HG03565 (cell line): ENCODE results near the gene ABCB11.
"Not testable (repeated sequence)": the region's sequence is repeated elsewhere in the genome, so short reads cannot be mapped to it uniquely, and the experiment has no call there.

Experiments
- ATAC-seq: cut with Tn5 transposase; IDR thresholded peaks from one replicate; pipeline ENCODE4 v1.9.1; 2021; ENCODE audit warnings: mild to moderate bottlenecking, moderate library complexity; ENCODE audit not compliant: unreplicated experiment

Gene ABCB11

DNA sequence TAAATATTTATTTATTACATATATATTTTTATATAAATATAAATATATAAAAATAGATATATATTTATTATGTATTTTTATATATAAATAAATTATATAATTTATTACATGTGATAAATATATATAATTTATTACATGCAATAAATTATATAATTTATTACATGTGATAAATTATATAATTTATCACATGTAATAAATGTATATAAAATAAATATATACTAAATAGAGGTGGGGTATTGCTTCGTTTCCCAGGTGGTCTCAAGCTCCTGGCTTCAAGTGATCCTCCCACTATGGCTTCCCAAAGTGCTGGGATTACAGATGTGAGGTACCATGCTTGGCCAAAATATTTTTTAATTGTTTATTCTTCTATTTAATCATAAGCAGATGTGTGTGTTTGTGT lies 133.7 kb downstream of the ABCB11 start:
- no peak for ATAC-seq

- no peak for ATAC-seq
Measured at GRCh38 chr2:168896783-168897182, 134.3 kb downstream of the ABCB11 start.

DNA sequence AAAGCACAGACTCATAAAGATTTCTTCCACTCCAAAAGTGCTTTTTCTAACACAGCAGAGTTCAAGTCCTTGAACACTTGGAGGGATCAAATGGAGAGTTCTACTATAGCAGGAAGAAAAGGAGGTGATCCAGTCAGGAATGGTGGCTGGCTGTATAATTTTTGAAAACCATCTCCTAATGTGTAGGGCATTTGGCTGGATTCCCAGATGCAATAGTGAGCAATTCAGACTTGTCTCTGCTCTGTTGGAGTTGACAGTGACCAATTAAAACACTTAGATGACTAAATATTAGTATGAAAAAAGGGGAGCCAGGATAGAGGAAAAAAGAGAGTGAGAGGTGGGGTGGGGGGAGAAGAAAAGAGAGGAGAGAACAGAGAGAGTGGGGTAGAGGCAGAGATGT lies 135.4 kb downstream of the ABCB11 start:
- ATAC-seq: no peak

GRCh38 chr2:168894720-168895119 lies 136.4 kb downstream of the ABCB11 start:
- ATAC-seq: no peak

DNA sequence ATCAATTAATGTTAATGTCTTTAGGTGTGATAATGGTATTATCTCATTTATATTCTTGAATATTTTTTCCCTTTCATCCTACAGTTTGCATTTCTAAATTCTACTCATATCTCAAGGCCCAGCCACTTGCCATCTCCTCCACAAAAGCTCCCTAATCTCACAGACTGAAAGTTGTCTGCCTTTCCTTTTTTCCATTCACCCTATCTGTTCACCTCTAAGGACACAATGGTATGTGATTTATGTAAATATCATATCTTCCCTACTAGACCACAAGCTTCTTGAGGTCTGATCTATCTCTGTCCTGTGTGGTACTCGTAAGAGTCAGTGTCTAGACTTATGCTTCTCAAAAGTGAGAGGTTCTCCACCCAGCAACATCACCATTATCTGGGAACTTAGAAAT lies 137.0 kb downstream of the ABCB11 start:
- no peak for ATAC-seq

DNA sequence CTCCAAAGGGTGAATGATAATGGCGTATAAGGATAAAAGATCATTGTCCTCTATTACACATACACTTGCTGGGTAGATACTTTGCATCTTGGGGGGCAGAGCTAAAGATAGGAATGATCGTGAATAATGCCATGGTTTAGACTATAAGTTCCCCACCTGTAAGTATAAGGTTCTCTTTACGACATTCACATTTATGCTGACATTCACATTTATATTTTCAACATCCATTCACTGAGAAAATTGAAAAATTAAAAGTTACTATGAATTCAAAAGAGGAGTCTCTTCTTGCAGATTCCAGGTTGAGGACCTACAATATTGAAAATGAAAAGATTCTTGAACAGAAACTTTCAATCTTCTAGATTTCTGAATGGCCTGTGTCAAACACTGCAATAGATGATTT lies 138.8 kb downstream of the ABCB11 start:
- ATAC-seq: no peak

DNA sequence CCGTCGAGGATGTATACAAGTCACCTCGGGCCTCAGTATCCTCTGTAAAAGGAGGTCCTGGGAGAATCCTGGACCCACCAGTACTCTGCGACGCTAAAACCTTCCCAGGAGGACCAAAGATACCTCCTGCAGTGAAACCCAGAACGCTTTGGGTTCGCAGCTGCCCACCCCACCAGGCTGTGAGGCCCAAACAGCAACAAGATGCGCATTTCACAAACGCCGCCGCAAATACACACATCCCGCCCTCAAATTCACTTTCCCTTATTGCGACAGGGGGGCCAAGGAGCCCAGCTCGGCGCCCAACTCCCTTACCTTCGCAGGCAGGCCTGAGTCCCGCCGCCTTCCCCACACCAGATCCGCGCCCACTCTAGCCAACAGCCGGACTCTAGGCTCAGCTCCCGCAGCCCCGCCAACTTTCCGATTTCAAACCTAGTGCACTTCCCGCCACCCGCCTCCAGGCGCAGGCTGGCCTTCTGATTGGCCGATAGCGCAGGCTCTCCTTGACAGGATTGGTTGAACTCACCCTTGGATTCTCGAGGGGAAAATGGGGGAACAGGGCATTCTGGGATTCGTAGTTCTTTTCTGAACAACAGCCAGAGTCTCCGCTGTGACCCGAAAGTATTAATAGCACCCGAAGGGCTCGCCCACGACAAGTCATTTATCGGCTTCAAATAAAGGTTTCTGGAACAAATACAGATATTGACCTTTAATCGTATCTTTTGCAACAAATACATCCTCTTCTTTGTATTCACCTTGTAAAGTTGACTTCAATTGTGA lies 140.9 kb downstream of the ABCB11 start, which contains the start of gene SPC25:
SPC25 (minus strand) TSS at position 425 of the 777 bp plus-strand sequence. CDS start 911 bp downstream, outside the sequence.
- peak; percentile 100 for ATAC-seq

GRCh38 chr2:168889635-168890005 lies 141.5 kb downstream of the ABCB11 start:
- ATAC-seq: no peak

DNA sequence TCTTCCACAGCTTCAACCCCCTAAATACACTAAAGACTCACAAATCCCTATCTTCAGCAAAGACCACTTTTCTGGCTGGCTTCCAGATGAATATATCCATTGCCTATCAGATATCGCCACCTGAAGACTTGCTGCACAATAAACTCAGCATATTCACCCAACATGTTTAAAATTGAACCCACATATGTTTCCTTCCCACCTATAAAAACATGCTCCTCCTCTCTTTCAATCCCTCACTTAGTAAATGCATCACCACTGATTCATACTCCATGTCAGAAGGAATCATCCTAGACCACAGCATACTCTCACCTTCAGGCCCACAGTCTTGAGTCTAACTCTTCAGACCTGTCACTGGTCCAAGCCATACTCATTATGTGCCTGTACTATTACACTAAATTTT lies 146.1 kb downstream of the ABCB11 start:
- ATAC-seq: no peak

- not testable (repeated sequence) for ATAC-seq
Measured at GRCh38 chr2:168882163-168882562, 149.0 kb downstream of the ABCB11 start.

DNA sequence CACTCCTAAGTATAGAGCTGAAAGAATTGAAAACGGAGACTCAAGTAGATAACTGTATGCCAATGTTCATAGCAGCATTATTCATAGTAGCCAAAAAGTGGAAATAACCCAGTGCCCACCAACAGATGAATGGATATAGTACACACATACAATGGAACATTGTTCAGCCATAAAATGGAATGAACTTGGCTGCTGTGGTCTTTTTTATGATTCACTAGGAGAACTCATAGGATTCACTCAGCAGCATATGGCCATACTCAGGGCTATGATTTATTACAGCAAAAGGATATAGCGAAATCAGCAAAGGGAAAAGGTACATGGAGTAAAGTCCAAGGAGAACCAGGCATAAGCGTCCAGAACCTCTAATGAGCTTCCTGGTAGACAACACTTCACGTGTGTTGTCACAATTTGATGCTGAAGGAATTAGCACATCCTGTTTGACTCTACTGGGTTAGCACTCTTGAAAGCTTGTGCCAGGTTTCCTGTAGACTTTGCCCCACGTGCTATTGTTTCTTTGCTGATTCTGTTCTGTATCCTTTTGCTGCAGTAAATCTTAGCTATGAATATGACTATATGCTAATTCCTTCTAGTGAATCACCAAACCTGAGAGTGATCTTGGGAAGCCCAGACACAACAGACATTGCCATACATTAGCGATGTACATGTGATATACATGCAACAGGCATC lies 156.6 kb downstream of the ABCB11 start:
- no peak for ATAC-seq

DNA sequence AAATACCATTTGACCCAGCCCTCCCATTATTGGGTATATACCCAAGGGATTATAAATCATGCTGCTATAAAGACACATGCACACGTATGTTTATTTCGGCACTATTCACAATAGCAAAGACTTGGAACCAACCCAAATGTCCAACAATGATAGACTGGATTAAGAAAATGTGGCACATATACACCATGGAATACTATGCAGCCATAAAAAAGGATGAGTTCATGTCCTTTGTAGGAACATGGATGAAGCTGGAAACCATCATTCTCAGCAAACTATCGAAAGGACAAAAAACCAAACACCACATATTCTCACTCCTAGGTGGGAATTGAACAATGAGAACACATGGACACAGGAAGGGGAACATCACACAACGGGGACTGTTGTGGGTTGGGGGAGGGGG lies 160.3 kb downstream of the ABCB11 start:
- ATAC-seq: not testable (repeated sequence)
